OCI-LY7 (cell line): ENCODE results near the gene SPEF1. TPM values are rescaled to one million over a fixed set of nuclear protein-coding genes. Genes with fewer than 3 reads are reported as not detected.

Experiments
- BruUV-seq: library from RNA; stranded (reverse); fragments of 400-500 nt; replicated peaks from 2 replicates; lab custom pipeline; 2021; lab: Mats Ljungman, UMichigan
- CTCF ChIA-PET: fragments of 300-600 bp; sonication (Branson Sonifier 250); formaldehyde crosslinking; loops from one replicate; lab custom pipeline; 2022; ENCODE audit warnings: antibody characterized with exemption; ENCODE audit not compliant: unreplicated experiment; lab: Charles Lee
- POLR2A ChIA-PET: fragments of 300-600 bp; sonication (Branson Sonifier 250); formaldehyde crosslinking; loops from one replicate; lab custom pipeline; 2022; ENCODE audit warnings: antibody characterized with exemption; lab: Charles Lee
- DNase-seq: peaks from one replicate; pipeline ENCODE4 v3.0.0-alpha.2; 2015; ENCODE audit warnings: low spot score
- H2AFZ ChIP-seq: fragments of 200-600 bp; sonication (generic), shearing (Covaris generic); 2 replicates; pipeline ENCODE4 v1.6.1; 2014; ENCODE audit warnings: mild to moderate bottlenecking, antibody characterized with exemption, low read length, moderate library complexity
- H3K27ac ChIP-seq: fragments of 200-600 bp; sonication (generic); 2 replicates; pipeline ENCODE4 v1.5.1; 2014; ENCODE audit warnings: mixed run types, low read depth, mild to moderate bottlenecking, moderate library complexity, low read length, inconsistent platforms; ENCODE audit not compliant: poor library complexity, severe bottlenecking
- H3K36me3 ChIP-seq: fragments of 200-600 bp; sonication (generic); 2 replicates; pipeline ENCODE4 v1.6.1; 2014; ENCODE audit warnings: mild to moderate bottlenecking, antibody characterized with exemption, low read length, moderate library complexity, mixed read lengths; ENCODE audit not compliant: insufficient read depth
- H3K4me1 ChIP-seq: fragments of 200-600 bp; sonication (generic); 2 replicates; pipeline ENCODE4 v1.5.1; 2014; ENCODE audit warnings: mild to moderate bottlenecking, low read length; ENCODE audit not compliant: insufficient read depth, poor library complexity, severe bottlenecking
- H3K4me2 ChIP-seq: fragments of 200-600 bp; sonication (generic); 2 replicates; pipeline ENCODE4 v1.6.1; 2014; ENCODE audit warnings: mild to moderate bottlenecking, low read length
- H3K4me3 ChIP-seq: fragments of 200-600 bp; sonication (generic); 2 replicates; pipeline ENCODE4 v1.5.1; 2014; ENCODE audit warnings: mild to moderate bottlenecking, low read depth, low read length; ENCODE audit not compliant: poor library complexity, severe bottlenecking
- H3K79me2 ChIP-seq: fragments of 200-600 bp; sonication (generic); 2 replicates; pipeline ENCODE4 v1.6.1; 2016; ENCODE audit warnings: low read depth, mild to moderate bottlenecking, low read length, moderate library complexity, mixed read lengths; ENCODE audit not compliant: insufficient read depth
- H3K9me2 ChIP-seq: fragments of 200-600 bp; sonication (generic); 2 replicates; pipeline ENCODE4 v1.6.1; 2016; ENCODE audit warnings: mild to moderate bottlenecking, low read length, mixed read lengths; ENCODE audit not compliant: insufficient read depth
- H3K9me3 ChIP-seq: fragments of 200-600 bp; sonication (generic); 2 replicates; pipeline ENCODE4 v1.6.1; 2014; ENCODE audit warnings: mild to moderate bottlenecking, mixed run types, low read length, mixed read lengths
- H4K20me1 ChIP-seq: fragments of 200-600 bp; sonication (generic); 2 replicates; pipeline ENCODE4 v1.6.1; 2014; ENCODE audit warnings: mild to moderate bottlenecking, antibody characterized with exemption, low read length, moderate library complexity, mixed read lengths; ENCODE audit not compliant: insufficient read depth
- EZH2phosphoT487 ChIP-seq: fragments of 200-600 bp; sonication (generic); IDR thresholded peaks from 2 replicates; pipeline ENCODE4 v1.6.1; 2018; ENCODE audit warnings: low read depth, borderline replicate concordance, mild to moderate bottlenecking, mixed run types, antibody characterized with exemption, low read length, moderate library complexity, mixed read lengths
- intact Hi-C: fragments of 100-400 bp; cut with micrococcal nuclease; formaldehyde crosslinking; loops from one replicate; pipeline ENCODE4 v1.10.0; 2022; ENCODE audit not compliant: unreplicated experiment
- total RNA-seq, 2 experiments: library from RNA; depleted of rRNA in 1 of 2; stranded (reverse); fragments of >200 nt in 1 of 2; shearing (Covaris generic) in 1 of 2; gene quantifications; 2 replicates each; pipeline ENCODE4 v1.2.3, GENCODE V29; 2014 to 2022
- TF ChIP-seq, protein P1 (sequence below): fragments of 200-600 bp; sonication (generic); conservative IDR thresholded peaks from 2 replicates; pipeline ENCODE4 v1.5.1; 2014; ENCODE audit warnings: mild to moderate bottlenecking, antibody characterized with exemption, low read length, moderate library complexity, mixed read lengths

The SPEF1 gene
- total RNA-seq, 2 experiments from 2014 or later, result 0.09 to 0.27 TPM

DNA sequence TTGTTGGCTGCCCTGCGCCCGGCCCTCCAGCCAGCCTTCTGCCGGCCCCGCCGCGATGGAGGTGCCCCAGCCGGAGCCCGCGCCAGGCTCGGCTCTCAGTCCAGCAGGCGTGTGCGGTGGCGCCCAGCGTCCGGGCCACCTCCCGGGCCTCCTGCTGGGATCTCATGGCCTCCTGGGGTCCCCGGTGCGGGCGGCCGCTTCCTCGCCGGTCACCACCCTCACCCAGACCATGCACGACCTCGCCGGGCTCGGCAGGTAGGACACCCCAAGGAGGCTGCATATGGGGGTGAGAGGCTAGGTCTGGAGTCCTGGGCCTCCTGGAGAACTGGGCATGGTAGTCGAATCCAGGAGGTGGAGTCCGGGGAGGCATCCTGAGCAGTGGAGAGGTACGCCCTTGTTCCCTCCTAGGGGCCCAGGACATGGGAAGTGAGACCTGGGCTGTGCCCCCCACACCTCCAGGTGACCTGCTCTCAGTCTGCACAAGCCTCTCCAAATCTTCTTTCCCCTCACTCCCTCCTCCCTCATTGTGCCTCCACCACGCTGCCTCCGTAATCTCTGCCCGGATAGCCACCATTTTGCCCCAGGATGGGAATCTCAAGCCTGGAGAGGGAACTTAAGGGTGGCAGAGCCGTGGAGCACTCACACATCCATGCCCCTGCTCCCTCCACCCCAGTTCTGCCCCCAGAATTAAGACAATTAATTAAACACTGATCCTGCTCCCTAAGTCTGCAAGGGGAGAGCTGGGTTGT is 15.4 kb upstream of the SPEF1 start:
- ChIA-PET CTCF (interaction anchor here (2.2 kb wide), 1 partner anchor 22 kb away, joined by 9 read pairs; no protein-coding TSS in a partner anchor), POLR2A (interaction anchor here (0.5 to 1.8 kb wide), 4 partner anchors 22 to 91 kb away, joined by 3 to 7 read pairs (median 4); no protein-coding TSS in a partner anchor)
- H3K79me2 ChIP-seq, result peaks cover 31% of the 10 kb centered on the region
- no peak overlapping the region for H2AFZ ChIP-seq
- H3K9me2 ChIP-seq, result no peaks in the 10 kb centered on the region
- BruUV-seq, result no TSS peak
- no peak for TF ChIP-seq EZH2phosphoT487
- TF ChIP-seq, protein P1, sequence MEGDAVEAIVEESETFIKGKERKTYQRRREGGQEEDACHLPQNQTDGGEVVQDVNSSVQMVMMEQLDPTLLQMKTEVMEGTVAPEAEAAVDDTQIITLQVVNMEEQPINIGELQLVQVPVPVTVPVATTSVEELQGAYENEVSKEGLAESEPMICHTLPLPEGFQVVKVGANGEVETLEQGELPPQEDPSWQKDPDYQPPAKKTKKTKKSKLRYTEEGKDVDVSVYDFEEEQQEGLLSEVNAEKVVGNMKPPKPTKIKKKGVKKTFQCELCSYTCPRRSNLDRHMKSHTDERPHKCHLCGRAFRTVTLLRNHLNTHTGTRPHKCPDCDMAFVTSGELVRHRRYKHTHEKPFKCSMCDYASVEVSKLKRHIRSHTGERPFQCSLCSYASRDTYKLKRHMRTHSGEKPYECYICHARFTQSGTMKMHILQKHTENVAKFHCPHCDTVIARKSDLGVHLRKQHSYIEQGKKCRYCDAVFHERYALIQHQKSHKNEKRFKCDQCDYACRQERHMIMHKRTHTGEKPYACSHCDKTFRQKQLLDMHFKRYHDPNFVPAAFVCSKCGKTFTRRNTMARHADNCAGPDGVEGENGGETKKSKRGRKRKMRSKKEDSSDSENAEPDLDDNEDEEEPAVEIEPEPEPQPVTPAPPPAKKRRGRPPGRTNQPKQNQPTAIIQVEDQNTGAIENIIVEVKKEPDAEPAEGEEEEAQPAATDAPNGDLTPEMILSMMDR, result no peak
- H3K4me3 ChIP-seq, result peak overlapping the region; percentile 91
- H3K36me3 ChIP-seq, result peaks cover 36% of the 10 kb centered on the region
- H3K9me3 ChIP-seq, result no peaks in the 10 kb centered on the region
- H3K27ac ChIP-seq, result peak overlapping the region; percentile 83
- DNase-seq, result peak; percentile 48
- peaks cover 47% of the 10 kb centered on the region for H3K4me1 ChIP-seq
- intact Hi-C loops, result loop anchor here (1.0 to 2.0 kb wide), 3 partner anchors 9 to 50 kb away; partner anchors contain the start of genes AP5S1 and MAVS
- H4K20me1 ChIP-seq, result no peaks in the 10 kb centered on the region; the same call in 1 of the 2 replicates
- peak overlapping the region; percentile 100 for H3K4me2 ChIP-seq

GRCh38 chr20:3795511-3796468 is 14.5 kb upstream of the SPEF1 start, which contains the start of gene CDC25B:
TSS of gene CDC25B (plus strand) at chr20:3796310. CDS start at chr20:3796532, 222 bp downstream.
- no peaks in the 10 kb centered on the region; the same call in 1 of the 2 replicates for H4K20me1 ChIP-seq

More at GRCh38 chr20:3795511-3796468, 14.5 kb upstream of the SPEF1 start, which contains the start of gene CDC25B:
- peak within 1 kb of the TSS; percentile 100 for H3K4me2 ChIP-seq
- H3K4me1 ChIP-seq, result peaks cover 46% of the 10 kb centered on the region
- peak; percentile 94 for DNase-seq
- H3K9me2 ChIP-seq, result no peaks in the 10 kb centered on the region
- ChIA-PET POLR2A (interaction anchor here (0.5 to 1.8 kb wide), 6 partner anchors 22 to 92 kb away, joined by 3 to 7 read pairs (median 4); no protein-coding TSS in a partner anchor), CTCF (interaction anchor here (2.2 kb wide), 1 partner anchor 23 kb away, joined by 9 read pairs; no protein-coding TSS in a partner anchor)
- TF ChIP-seq, protein P1, result peak; percentile 54
- TF ChIP-seq EZH2phosphoT487, result no peak
- H3K79me2 ChIP-seq, result peaks cover 31% of the 10 kb centered on the region
- H3K36me3 ChIP-seq, result peaks cover 27% of the 10 kb centered on the region
- intact Hi-C loops, result loop anchor here (1.0 to 2.0 kb wide), 3 partner anchors 8 to 51 kb away; partner anchors contain the start of genes AP5S1 and MAVS
- peak within 1 kb of the TSS; percentile 59 for H2AFZ ChIP-seq
- H3K4me3 ChIP-seq, result peak within 1 kb of the TSS; percentile 91
- H3K9me3 ChIP-seq, result no peaks in the 10 kb centered on the region
- H3K27ac ChIP-seq, result peak within 1 kb of the TSS; percentile 83
- TSS peak; percentile 88 for BruUV-seq
